HG03103 (cell line): ENCODE results near the gene HSD17B7.
"Not testable (repeated sequence)": the region's sequence is repeated elsewhere in the genome, so short reads cannot be mapped to it uniquely, and the experiment has no call there.

Experiments used
- ATAC-seq: cut with Tn5 transposase; IDR thresholded peaks from one replicate; pipeline ENCODE4 v1.9.1; 2021; ENCODE audit warnings: low read depth; ENCODE audit not compliant: unreplicated experiment

The HSD17B7 gene

GRCh38 chr1:162790303-162790984 is at the start of gene HSD17B7:
Gene HSD17B7, plus strand, starts transcription at chr1:162790702. Its CDS starts 99 bp downstream, at chr1:162790801.
- ATAC-seq, result peak; percentile 100

GRCh38 chr1:162740755-162741154 is 49.7 kb upstream of the HSD17B7 start:
- no peak for ATAC-seq

GRCh38 chr1:162741574-162741973 is 48.9 kb upstream of the HSD17B7 start:
- no peak for ATAC-seq

GRCh38 chr1:162746264-162746942 is 44.1 kb upstream of the HSD17B7 start:
- not testable (repeated sequence) for ATAC-seq

- ATAC-seq, result no peak
Observed at GRCh38 chr1:162753001-162753658, 37.4 kb upstream of the HSD17B7 start.

GRCh38 chr1:162753998-162754585 is 36.4 kb upstream of the HSD17B7 start:
- no peak for ATAC-seq

GRCh38 chr1:162755306-162755705 is 35.2 kb upstream of the HSD17B7 start:
- ATAC-seq, result no peak

GRCh38 chr1:162756523-162756922 is 34.0 kb upstream of the HSD17B7 start:
- ATAC-seq, result no peak

GRCh38 chr1:162757476-162757875 is 33.0 kb upstream of the HSD17B7 start:
- ATAC-seq, result no peak

GRCh38 chr1:162765788-162766187 is 24.7 kb upstream of the HSD17B7 start:
- no peak for ATAC-seq

GRCh38 chr1:162772571-162773154 is 17.8 kb upstream of the HSD17B7 start:
- no peak for ATAC-seq

- ATAC-seq, result no peak
Observed at GRCh38 chr1:162774007-162774406, 16.5 kb upstream of the HSD17B7 start.

GRCh38 chr1:162779043-162779442 is 11.5 kb upstream of the HSD17B7 start:
- no peak for ATAC-seq

GRCh38 chr1:162782671-162783070 is 7.8 kb upstream of the HSD17B7 start:
- ATAC-seq, result no peak

GRCh38 chr1:162784926-162785325 is 5.6 kb upstream of the HSD17B7 start:
- ATAC-seq, result not testable (repeated sequence)

- ATAC-seq, result not testable (repeated sequence)
Observed at GRCh38 chr1:162788783-162789182, 1.7 kb upstream of the HSD17B7 start.

- ATAC-seq, result peak; percentile 4
Observed at GRCh38 chr1:162790985-162791357, 469 bp downstream of the HSD17B7 start.

GRCh38 chr1:162794284-162794683 is 3.8 kb downstream of the HSD17B7 start:
- not testable (repeated sequence) for ATAC-seq

- ATAC-seq, result not testable (repeated sequence)
Observed at GRCh38 chr1:162796617-162797279, 6.2 kb downstream of the HSD17B7 start.
